Epithelial cell of proximal tubule (primary cell): Measurements from ENCODE around the gene CLDN20. TPM values are rescaled to one million over a fixed set of nuclear protein-coding genes. Genes with fewer than 3 reads are reported as not detected.

ENCODE experiments used
- DNase-seq: peaks from one replicate; pipeline ENCODE4 v3.0.0-alpha.2; 2011; ENCODE audit warnings: low read depth
- H3K4me3 ChIP-seq: 2 replicates; pipeline ENCODE4 v1.5.1; 2011; ENCODE audit warnings: low read depth, mild to moderate bottlenecking, low read length
- total RNA-seq: library from RNA; depleted of rRNA; stranded (reverse); fragments of >200 nt; gene quantifications from 2 replicates; pipeline ENCODE4 v1.2.3, GENCODE V29; 2015
- TF ChIP-seq, protein P1 (sequence below): conservative IDR thresholded peaks from 2 replicates; pipeline ENCODE4 v1.5.1; 2012; ENCODE audit warnings: low read depth, mild to moderate bottlenecking, low read length

CLDN20 gene
- total RNA-seq, 1 donor from 2014 or later, result not detected

DNA sequence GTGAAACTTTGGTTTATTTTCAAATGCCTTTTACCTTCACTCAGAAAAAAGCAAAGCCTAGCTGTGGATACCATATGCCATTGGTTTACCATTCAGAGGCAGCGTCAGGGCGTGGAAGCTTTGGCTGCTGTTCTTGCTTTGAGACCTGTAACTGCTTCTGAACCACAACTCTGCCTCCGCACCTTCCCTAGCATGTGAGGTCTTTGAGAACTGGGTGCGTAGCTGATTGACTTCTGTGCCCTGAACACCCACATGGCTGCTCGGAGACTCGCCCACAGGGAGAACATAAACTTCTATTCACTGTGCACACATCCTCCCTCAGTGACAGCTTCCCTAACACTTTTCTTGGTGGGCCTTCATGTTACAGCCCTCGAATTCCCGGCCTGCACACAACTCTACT is 11.2 kb upstream of the CLDN20 start:
- no peak for DNase-seq
- TF ChIP-seq, protein P1, sequence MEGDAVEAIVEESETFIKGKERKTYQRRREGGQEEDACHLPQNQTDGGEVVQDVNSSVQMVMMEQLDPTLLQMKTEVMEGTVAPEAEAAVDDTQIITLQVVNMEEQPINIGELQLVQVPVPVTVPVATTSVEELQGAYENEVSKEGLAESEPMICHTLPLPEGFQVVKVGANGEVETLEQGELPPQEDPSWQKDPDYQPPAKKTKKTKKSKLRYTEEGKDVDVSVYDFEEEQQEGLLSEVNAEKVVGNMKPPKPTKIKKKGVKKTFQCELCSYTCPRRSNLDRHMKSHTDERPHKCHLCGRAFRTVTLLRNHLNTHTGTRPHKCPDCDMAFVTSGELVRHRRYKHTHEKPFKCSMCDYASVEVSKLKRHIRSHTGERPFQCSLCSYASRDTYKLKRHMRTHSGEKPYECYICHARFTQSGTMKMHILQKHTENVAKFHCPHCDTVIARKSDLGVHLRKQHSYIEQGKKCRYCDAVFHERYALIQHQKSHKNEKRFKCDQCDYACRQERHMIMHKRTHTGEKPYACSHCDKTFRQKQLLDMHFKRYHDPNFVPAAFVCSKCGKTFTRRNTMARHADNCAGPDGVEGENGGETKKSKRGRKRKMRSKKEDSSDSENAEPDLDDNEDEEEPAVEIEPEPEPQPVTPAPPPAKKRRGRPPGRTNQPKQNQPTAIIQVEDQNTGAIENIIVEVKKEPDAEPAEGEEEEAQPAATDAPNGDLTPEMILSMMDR, result no peak
- no peak overlapping the region for H3K4me3 ChIP-seq

DNA sequence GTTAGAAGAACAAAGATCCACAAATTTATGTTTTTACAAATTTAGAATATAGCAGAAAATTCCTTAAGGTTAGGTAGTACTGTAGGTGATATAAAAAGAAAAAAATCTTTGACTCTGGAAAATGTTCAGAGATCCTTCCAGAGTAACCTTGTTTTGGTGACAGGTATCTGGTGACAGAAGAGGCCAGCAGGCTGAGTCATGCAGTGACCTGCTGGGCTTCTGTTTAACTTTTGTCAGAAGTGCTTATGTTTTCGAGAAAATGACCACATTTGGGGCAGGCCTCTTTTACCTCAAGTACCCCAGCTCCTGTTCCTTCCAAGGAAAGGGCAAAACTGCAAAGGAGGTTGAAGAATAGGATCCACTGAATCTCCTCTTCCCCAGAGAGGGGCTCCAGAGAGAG is 10.5 kb upstream of the CLDN20 start:
- TF ChIP-seq, protein P1, result no peak
- DNase-seq, result no peak
- H3K4me3 ChIP-seq, result no peak overlapping the region

DNA sequence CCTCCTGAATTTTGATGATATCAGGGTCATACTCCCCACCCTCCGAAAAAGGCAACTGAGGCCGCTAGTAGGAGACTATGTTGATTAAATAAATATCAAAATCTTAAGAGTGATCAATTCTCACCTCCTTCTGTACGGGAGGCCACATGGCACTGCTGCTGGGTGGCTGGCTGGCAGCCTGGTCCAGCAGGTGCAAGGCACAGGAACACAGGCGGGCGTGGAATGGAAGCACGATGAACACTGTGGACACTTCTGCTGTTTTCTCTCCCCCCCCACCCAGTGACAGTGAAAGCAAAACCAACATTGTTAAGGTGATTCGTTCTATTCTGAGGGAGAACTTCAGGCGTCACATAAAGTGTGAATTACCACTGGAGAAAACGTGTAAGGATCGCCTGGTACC is 9.7 kb upstream of the CLDN20 start:
- H3K4me3 ChIP-seq, result no peak overlapping the region
- TF ChIP-seq, protein P1, result no peak
- no peak for DNase-seq

DNA sequence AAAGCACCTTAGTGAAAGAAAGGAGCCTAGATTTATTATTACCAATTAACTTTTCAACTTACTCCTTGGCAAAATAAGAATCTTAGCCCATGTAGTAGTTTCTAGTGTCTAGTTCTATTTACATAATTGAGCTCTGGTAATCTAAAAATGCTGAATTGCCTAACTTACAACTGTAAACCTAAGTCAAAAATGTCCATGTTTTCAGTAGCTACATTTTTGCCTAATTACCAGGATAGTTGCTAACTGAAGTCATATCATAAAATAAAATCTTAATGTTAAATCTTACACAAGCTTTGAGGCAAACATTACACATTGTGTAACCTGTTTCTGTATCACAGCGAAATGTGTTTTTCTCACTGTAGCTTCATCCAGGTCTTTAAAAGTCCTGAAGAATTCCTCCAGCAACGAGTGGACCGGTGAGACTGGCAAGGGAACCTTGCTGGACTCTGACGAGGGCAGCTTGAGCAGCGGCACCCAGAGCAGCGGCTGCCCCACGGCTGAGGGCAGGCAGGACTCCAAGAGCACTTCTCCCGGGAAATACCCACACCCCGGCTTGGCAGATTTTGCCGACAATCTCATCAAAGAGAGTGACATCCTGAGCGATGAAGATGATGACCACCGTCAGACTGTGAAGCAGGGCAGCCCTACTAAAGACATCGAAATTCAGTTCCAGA is 7.6 kb upstream of the CLDN20 start:
- TF ChIP-seq, protein P1, result no peak
- DNase-seq, result no peak
- H3K4me3 ChIP-seq, result no peak overlapping the region

DNA sequence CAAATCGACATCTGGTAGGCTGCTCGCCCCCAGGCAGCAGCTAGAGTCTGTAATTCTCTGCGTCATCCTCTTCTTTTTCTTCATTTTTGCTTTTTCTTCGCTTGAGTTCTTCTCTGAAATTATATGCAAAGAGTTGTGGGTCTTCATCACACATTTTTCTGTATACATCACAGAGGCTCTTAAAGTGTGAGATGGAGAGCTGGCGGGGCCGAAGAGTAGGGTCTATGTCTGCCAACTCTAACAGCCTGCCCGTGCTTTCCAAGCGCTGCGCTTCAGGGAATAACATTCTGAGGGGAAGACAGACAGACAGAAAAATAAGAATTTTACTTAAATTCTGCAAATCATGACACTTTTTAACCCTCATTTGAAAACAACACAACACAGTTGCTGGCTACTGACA is 6.0 kb upstream of the CLDN20 start:
- no peak overlapping the region for H3K4me3 ChIP-seq
- no peak for DNase-seq
- TF ChIP-seq, protein P1, result no peak

DNA sequence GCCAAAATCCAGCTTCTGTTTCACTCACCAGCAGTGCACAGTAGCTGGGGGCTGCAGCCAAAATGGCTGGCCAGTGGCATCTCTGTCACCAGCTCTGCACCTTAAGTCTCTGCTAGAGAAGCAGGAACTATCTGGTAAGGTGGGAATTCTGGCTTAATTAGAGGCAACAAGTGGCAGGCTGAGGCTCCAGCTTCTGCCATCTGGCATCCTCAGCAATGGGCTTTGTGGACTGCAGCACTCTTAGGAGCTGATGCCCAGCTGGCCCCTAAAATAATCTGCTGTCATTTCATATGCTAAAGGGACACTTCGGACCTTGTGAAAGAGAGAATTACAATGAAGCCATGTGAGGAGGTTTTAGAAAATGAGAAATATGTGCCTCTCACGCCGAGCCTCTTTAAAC is 4.6 kb upstream of the CLDN20 start:
- TF ChIP-seq, protein P1, result no peak
- H3K4me3 ChIP-seq, result no peak overlapping the region
- no peak for DNase-seq

DNA sequence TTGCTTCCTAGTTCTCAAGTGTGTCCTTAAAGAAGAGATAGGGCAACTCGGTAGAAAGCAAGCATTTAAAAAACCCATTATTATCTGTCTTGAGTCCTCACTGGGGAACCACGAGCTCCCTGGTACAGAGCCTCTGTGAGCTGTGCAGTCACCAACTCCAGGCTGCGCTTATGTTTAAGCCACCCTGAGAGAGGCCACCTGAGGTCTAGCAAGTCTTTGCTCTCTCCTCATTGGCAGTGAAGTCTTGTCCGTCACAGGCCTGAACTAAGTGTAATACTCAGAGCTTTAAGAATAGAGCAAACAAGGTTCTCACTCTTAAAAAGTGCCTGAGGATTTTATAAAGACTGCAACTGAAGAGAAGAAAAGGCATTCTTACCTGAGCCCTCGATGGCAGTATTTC is 3.9 kb upstream of the CLDN20 start:
- no peak overlapping the region for H3K4me3 ChIP-seq
- no peak for DNase-seq
- TF ChIP-seq, protein P1, result no peak
